Measurements from ENCODE around the gene OSBPL2. TPM values are rescaled to one million over a fixed set of nuclear protein-coding genes. Genes with fewer than 3 reads are reported as not detected.
A peak's percentile ranks its signal among the peaks of the same experiment; 100 is the strongest.

The OSBPL2 gene
- total RNA-seq, 1 experiment from 2014 or later = 49.5 TPM

- TF ChIP-seq IRF1 (CRISPR knock-in tag; IDR thresholded peaks at IDR 0.05) (no peak), ELF4 (CRISPR knock-in tag; IDR thresholded peaks at IDR 0.05; ENCODE audit: low read depth) (no peak), USF1 (CRISPR knock-in tag; IDR thresholded peaks at IDR 0.05) (peak; percentile 20; the same call in 1 of the 2 replicates), ZBTB21 (CRISPR knock-in tag; IDR thresholded peaks at IDR 0.05; ENCODE audit: borderline replicate concordance) (no peak), FOXP4 (CRISPR knock-in tag; IDR thresholded peaks at IDR 0.05) (peak; percentile 86), GRHL2 (CRISPR knock-in tag; IDR thresholded peaks at IDR 0.05; ENCODE audit: insufficient replicate concordance, severe bottlenecking) (no peak), TP53 (CRISPR knock-in tag; IDR thresholded peaks at IDR 0.05) (peak; percentile 7; the same call in 1 of the 2 replicates), MYBL2 (CRISPR knock-in tag; IDR thresholded peaks at IDR 0.05) (0 out of 2 replicates have a peak, but pooled peaks have one; percentile 59), PRRX2 (CRISPR knock-in tag; IDR thresholded peaks at IDR 0.05) (no peak), ZBTB43 (CRISPR knock-in tag; IDR thresholded peaks at IDR 0.05) (0 out of 2 replicates have a peak, but pooled peaks have one; percentile 18), ZNF423 (CRISPR knock-in tag; IDR thresholded peaks at IDR 0.05) (no peak), E2F4 (CRISPR knock-in tag; IDR thresholded peaks at IDR 0.05; ENCODE audit: borderline replicate concordance, low read depth) (0 out of 2 replicates have a peak, but pooled peaks have one; percentile 32), SP1 (CRISPR knock-in tag; conservative IDR thresholded peaks at IDR 0.05) (peak; percentile 73; the same call in 1 of the 2 replicates), JUN (CRISPR knock-in tag; IDR thresholded peaks at IDR 0.05) (0 out of 2 replicates have a peak, but pooled peaks have one; percentile 46), FOXP1 (CRISPR knock-in tag; IDR thresholded peaks at IDR 0.05; ENCODE audit: borderline replicate concordance) (peak; percentile 53; the same call in 1 of the 2 replicates), E2F5 (CRISPR knock-in tag; IDR thresholded peaks at IDR 0.05) (0 out of 2 replicates have a peak, but pooled peaks have one; percentile 54), ZNF138 (CRISPR knock-in tag; conservative IDR thresholded peaks at IDR 0.05) (no peak), AFF4 (CRISPR knock-in tag; IDR thresholded peaks at IDR 0.05; ENCODE audit: borderline replicate concordance) (no peak), AR (CRISPR knock-in tag; IDR thresholded peaks at IDR 0.05) (no peak), ZNF219 (CRISPR knock-in tag; IDR thresholded peaks at IDR 0.05; ENCODE audit: borderline replicate concordance) (peak; percentile 66; the same call in 1 of the 2 replicates)
Measured at GRCh38 chr20:62219992-62220665, 18.2 kb upstream of the OSBPL2 start, which contains the start of gene HRH3 (continued).

Data from WTC11 (cell line).